Subcutaneous abdominal adipose tissue (tissue), 5 donors: ENCODE measurements around the gene POMGNT1.
"Not testable (repeated sequence)": the region's sequence is repeated elsewhere in the genome, so short reads cannot be mapped to it uniquely, and the experiment has no call there.

Experiments
- H3K27ac ChIP-seq: one replicate; pipeline ENCODE4 v1.7.0; 2013; ENCODE audit warnings: low read depth, mild to moderate bottlenecking, inconsistent platforms, low read length, moderate library complexity
- H3K27me3 ChIP-seq, 5 donors: one replicate each; pipeline ENCODE4 v1.7.0; 2013; ENCODE audit warnings: low read length in 5 of 5, inconsistent platforms in 1 of 5; ENCODE audit not compliant: control insufficient read depth in 5 of 5, insufficient read depth in 4 of 5
- H3K36me3 ChIP-seq, 5 donors: one replicate each; pipeline ENCODE4 v1.7.0; 2013; ENCODE audit warnings: low read length in 5 of 5; ENCODE audit not compliant: control insufficient read depth in 5 of 5, insufficient read depth in 5 of 5
- H3K4me1 ChIP-seq, 5 donors: one replicate each; pipeline ENCODE4 v1.7.0; 2013; ENCODE audit warnings: low read length in 5 of 5, mild to moderate bottlenecking in 3 of 5, moderate library complexity in 1 of 5; ENCODE audit not compliant: control insufficient read depth in 5 of 5, insufficient read depth in 5 of 5
- H3K4me3 ChIP-seq, 5 donors: one replicate each; pipeline ENCODE4 v1.7.0; 2013; ENCODE audit warnings: low read length in 5 of 5, low read depth in 1 of 5
- H3K9ac ChIP-seq, 5 donors: one replicate each; pipeline ENCODE4 v1.7.0; 2013; ENCODE audit warnings: low read length in 5 of 5, mild to moderate bottlenecking in 4 of 5, moderate library complexity in 3 of 5
- H3K9me3 ChIP-seq, 5 donors: one replicate each; pipeline ENCODE4 v1.7.0; 2013; ENCODE audit warnings: low read length in 5 of 5; ENCODE audit not compliant: control insufficient read depth in 5 of 5
- donor health status: healthy.
- donor health status: healthy.
- donor health status: healthy.
- donor health status: healthy.
- donor health status: healthy.

POMGNT1 gene

DNA sequence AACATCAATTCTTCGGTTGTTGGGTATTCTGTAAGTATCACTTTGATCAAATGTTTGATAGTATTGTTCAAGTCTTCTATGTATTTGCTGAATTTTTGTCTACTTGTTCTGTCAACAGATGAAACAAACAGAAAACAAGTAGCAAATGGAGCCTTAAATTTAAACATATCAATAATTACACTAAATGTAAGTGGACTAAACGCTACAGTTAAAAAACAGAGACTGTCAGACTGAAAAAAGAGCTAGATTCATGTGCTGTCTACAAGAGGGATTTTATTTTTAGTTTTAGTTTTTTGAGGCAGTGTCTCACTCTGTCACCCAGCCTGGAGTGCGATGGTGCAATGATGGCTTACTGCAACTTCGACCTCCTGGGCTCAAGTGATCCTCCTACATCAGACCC, 38.6 kb upstream of the POMGNT1 start:
- peaks cover 4 to 8% (median 7%) of the 10 kb centered on the region in 5 donors for H3K9me3 ChIP-seq

DNA sequence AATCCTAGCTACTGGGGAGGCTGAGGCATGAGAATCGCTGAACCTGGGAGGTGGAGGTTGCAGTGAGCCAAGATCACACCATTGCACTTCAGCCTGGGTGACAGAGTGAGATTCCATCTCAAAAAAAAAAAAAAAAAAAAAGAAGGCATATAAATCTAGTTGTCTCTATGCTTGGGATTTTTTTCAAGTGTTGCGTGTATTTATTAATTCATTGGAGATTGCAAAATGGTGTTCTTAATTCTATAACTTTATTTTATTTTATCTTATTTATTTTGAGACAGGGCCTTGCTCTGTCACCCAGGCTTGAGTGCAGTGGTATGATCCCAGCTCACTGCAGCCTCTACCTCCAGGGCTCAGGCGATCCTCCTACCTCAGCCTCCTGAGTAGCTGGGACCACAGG, 33.0 kb upstream of the POMGNT1 start:
- not testable (repeated sequence) for H3K36me3 ChIP-seq, H3K27ac ChIP-seq, H3K9ac ChIP-seq, H3K9me3 ChIP-seq, H3K4me3 ChIP-seq, H3K27me3 ChIP-seq, H3K4me1 ChIP-seq

More for the DNA sequence above, 38.6 kb upstream of the POMGNT1 start:
- no peaks in the 10 kb centered on the region for H3K27me3 ChIP-seq
- H3K4me1 ChIP-seq, result no peaks in the 10 kb centered on the region
- no peak overlapping the region for H3K4me3 ChIP-seq
- no peak overlapping the region for H3K9ac ChIP-seq
- no peak overlapping the region for H3K27ac ChIP-seq
- H3K36me3 ChIP-seq, result no peaks in the 10 kb centered on the region

DNA sequence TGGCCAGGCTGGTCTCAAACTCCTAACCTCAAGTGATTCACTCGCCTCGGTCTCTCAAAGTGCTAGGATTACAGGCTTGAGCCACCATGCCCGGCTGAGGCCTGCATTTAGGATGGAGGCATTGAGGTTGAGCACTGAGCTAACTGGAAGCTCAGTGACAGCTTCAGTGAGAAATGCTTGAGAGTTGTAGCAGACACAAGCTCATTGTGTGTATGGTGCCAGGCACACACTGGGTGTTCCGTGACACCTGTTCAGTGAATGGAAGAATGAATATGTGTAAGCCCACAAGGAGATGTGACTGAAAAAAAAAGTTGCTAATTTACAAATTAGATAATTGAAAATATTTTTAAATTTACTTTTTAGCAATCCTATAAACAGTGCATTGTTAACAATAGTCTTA, 26.7 kb upstream of the POMGNT1 start:
- H3K4me1 ChIP-seq, result peaks cover 0 to 4% (median 3%) of the 10 kb centered on the region in 5 donors
- H3K36me3 ChIP-seq, result no peaks in the 10 kb centered on the region
- H3K9ac ChIP-seq, result no peak overlapping the region
- H3K27me3 ChIP-seq, result no peaks in the 10 kb centered on the region
- H3K27ac ChIP-seq, result no peak overlapping the region
- no peaks in the 10 kb centered on the region for H3K9me3 ChIP-seq
- H3K4me3 ChIP-seq, result no peak overlapping the region

DNA sequence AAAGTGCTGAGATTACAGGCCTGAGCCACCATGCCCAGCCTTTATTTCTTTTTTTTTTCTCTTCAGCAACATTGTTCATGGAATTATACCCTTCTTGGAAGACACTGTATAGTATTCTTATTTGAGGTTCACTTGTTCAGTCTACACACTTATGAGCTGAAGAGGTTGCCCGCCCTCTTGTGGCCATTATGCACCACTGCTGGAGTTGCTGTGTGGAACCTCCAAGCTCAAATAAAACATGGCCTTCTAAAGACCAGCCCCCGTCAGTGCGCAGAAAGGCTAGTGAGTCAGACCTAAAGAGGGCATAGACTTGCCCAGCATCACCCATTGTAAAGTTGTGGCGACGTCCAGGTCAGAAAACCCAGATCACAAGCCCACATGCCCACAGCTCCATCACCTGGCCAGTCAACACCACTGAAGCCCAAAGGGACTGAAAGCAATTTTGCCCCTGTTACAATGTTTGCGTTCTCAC, 25.3 kb upstream of the POMGNT1 start:
- no peaks in the 10 kb centered on the region for H3K9me3 ChIP-seq
- no peak overlapping the region for H3K9ac ChIP-seq
- no peak overlapping the region for H3K27ac ChIP-seq
- H3K4me1 ChIP-seq, result peaks cover 0 to 4% (median 3%) of the 10 kb centered on the region in 5 donors
- H3K4me3 ChIP-seq, result no peak overlapping the region
- H3K36me3 ChIP-seq, result no peaks in the 10 kb centered on the region
- no peaks in the 10 kb centered on the region for H3K27me3 ChIP-seq

- not testable (repeated sequence) for H3K4me1 ChIP-seq, H3K27me3 ChIP-seq, H3K9ac ChIP-seq, H3K27ac ChIP-seq, H3K9me3 ChIP-seq, H3K36me3 ChIP-seq, H3K4me3 ChIP-seq
These were observed 24.8 kb upstream of the POMGNT1 start for GRCh38 chr1:46223055-46223454.

GRCh38 chr1:46221749-46222148, 23.5 kb upstream of the POMGNT1 start:
- Histone ChIP-seq H3K9me3 (no peaks in the 10 kb centered on the region), H3K27me3 (no peaks in the 10 kb centered on the region), H3K4me3 (no peak overlapping the region), H3K27ac (no peak overlapping the region), H3K9ac (no peak overlapping the region), H3K4me1 (peaks cover 0 to 4% (median 3%) of the 10 kb centered on the region in 5 donors), H3K36me3 (no peaks in the 10 kb centered on the region)

GRCh38 chr1:46220808-46221207, 22.6 kb upstream of the POMGNT1 start:
- H3K27ac ChIP-seq, result no peak overlapping the region
- H3K9me3 ChIP-seq, result no peaks in the 10 kb centered on the region
- H3K9ac ChIP-seq, result no peak overlapping the region
- no peak overlapping the region for H3K4me3 ChIP-seq
- H3K36me3 ChIP-seq, result no peaks in the 10 kb centered on the region
- no peaks in the 10 kb centered on the region for H3K27me3 ChIP-seq
- H3K4me1 ChIP-seq, result peaks cover 0 to 4% (median 3%) of the 10 kb centered on the region in 5 donors

DNA sequence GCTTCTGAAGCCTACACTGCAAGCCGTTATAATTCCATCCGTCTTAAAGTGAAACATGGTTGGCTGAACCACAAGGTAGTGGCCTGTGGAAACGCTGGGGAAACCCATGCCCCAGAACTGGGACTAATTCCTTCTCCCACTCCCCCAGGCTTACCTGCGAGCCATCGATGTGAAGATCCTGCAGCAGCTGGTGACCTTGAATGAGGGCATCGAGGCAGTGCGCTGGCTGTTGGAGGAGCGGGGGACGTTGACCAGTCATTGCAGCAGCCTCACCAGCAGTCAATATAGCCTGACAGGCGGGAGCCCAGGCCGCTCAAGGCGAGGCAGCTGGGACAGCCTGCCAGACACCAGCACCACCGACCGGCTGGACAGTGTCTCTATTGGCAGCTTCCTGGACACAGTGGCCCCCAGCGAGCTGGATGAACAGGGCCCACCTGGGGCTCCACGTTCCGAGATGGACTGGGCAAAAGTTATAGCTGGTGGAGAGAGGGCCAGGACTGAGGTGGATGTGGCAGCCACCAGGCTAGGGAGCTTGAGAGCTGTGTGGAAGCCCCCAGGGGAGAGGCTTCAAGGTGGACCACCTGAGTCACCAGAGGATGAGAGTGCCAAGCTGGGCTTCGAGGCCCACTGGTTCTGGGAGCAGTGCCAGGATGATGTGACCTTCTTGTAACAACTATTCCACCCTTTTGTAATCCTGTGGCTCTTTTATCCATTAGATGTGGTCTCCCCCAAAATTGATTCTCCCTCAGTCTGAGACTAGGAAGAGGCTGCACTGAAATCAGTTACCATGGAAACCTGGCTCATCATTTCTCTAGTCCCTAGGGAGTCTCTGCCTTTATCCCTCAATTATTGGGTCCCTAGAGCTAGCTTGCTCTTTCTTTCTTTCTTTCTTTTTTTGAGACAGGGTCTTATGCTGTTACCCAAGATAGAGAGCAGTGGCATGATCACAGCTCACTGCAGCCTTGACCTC, 21.6 kb upstream of the POMGNT1 start:
- no peaks in the 10 kb centered on the region for H3K9me3 ChIP-seq
- no peaks in the 10 kb centered on the region for H3K27me3 ChIP-seq
- H3K36me3 ChIP-seq, result no peaks in the 10 kb centered on the region
- H3K9ac ChIP-seq, result no peak overlapping the region
- no peak overlapping the region for H3K27ac ChIP-seq
- peaks cover 0 to 4% (median 3%) of the 10 kb centered on the region in 5 donors for H3K4me1 ChIP-seq
- H3K4me3 ChIP-seq, result no peak overlapping the region

GRCh38 chr1:46218443-46218842, 20.2 kb upstream of the POMGNT1 start:
- H3K9ac ChIP-seq, result no peak overlapping the region
- H3K36me3 ChIP-seq, result no peaks in the 10 kb centered on the region
- peaks cover 0 to under 1% (median 0%) of the 10 kb centered on the region in 5 donors for H3K4me1 ChIP-seq
- no peak overlapping the region for H3K4me3 ChIP-seq
- no peaks in the 10 kb centered on the region for H3K9me3 ChIP-seq
- no peaks in the 10 kb centered on the region for H3K27me3 ChIP-seq
- no peak overlapping the region for H3K27ac ChIP-seq

DNA sequence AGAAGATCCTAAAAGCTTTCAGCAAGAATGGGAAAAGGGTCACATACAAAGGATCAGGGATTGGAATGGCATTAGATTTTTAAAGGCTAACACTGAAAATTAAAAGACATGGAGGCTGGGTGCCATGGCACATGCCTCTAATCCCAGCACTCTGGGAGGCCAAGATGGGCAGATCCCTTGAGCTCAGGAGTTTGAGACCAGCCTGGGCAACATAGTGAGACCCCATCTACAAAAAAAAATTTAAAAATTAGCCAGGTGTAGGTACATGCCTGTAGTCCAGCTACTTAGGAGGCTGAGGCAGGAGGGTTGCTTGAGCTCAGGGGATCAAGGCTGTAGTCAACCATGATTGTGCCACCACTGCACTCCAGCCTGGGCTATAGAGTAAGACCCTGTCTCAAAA, 17.3 kb upstream of the POMGNT1 start:
- Histone ChIP-seq H3K4me1 (no peaks in the 10 kb centered on the region), H3K27me3 (no peaks in the 10 kb centered on the region), H3K27ac (no peak overlapping the region), H3K9me3 (no peaks in the 10 kb centered on the region), H3K36me3 (no peaks in the 10 kb centered on the region), H3K4me3 (no peak overlapping the region), H3K9ac (no peak overlapping the region)
